ENCODE measurements around the gene GRIP2.

The GRIP2 gene

DNA sequence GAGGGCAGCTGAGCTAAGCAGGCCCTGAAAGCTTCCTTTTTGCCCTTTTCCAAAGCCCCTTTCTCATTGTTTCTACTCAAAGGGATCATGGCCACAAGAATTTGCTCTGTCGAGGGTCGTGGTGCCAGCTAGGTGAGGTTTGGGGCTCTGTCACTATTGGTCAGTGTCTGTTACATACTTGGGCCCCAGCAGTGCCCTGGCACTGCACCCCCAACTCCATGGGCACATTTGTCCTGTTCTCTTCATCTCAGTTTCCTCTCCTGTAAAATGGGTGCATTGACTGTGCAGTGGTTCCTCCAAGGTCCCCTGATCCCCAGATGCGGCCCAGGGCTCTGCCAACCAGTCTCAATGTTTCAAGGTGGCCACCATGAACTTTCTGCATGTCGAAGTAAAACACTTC is 75.6 kb downstream of the GRIP2 start:
- DNase-seq, result no peak

DNA sequence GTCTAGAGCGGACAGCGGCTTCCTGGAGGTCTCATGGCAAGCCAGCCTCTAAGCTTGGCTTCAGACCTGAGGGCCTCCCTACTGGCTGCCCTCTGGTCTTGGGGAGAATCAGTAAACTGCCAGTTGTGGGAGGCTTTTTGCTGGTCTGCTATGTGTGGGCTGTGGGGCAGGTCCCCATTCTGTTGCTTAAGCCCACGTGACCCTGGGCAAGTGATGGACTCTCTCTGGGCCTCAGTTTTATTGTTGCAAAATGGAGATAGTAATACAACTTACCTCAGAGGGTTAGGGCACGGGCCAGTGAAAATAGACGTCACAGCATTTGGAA is 76.0 kb downstream of the GRIP2 start:
- DNase-seq, result no peak

DNA sequence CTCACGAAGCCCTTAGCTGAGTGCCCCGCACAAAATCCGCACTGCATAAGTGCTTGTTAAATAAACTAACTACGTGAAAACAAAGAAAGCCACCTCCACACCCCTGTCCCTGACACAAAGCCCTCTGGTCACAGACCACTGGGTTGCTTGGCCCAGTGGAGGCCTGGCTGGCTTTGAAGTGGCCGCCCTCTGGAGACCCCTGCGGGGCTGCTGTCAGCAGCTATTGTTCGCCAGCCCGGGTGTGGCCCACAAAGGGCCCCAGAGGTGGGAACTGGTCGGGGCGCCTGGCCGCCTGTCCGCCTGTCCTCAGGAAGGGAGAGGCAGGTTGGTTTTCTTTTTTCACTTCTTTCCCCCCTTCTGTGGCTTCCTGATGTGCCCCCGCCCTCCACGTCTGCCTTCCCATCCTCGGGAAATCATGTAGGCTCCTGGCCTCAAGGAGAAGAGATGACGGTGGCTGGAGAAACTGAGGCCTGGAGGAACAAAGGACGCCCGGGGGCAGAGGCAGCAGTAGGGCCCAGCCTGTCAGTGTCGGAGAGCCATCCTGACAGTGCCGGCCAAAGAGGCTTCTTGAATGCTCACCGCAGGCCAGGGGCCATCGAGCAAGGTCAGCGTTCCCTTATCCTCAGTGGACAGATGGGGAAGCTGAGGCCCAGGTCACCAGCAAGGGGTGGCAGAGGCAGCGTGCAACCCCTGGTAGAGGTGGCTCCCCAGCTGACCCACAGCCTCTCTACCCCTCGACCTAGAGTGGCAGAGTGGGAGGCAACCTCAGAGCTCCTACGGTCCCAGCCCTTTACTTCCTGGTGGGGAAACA is 76.6 kb downstream of the GRIP2 start:
- DNase-seq, result no peak

DNA sequence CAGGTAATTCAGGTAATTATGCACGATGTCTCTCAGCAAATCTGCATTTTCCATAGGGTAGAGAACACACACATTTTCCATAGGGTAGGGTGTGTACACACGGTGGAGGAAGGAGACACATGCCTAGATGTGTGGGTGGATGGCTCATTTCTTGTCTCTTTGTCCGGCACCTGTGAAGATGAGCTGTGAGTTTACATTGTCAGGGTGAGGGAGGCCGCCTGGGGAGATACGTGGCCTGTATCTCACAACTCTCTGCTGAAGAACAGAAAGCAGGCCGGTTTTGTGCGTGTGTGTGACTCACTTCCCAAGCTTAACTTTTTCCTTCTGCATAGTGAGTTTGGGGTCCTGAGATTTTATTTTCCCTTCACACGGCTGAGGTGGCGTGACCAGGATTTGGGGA is 77.4 kb downstream of the GRIP2 start:
- no peak for DNase-seq

DNA sequence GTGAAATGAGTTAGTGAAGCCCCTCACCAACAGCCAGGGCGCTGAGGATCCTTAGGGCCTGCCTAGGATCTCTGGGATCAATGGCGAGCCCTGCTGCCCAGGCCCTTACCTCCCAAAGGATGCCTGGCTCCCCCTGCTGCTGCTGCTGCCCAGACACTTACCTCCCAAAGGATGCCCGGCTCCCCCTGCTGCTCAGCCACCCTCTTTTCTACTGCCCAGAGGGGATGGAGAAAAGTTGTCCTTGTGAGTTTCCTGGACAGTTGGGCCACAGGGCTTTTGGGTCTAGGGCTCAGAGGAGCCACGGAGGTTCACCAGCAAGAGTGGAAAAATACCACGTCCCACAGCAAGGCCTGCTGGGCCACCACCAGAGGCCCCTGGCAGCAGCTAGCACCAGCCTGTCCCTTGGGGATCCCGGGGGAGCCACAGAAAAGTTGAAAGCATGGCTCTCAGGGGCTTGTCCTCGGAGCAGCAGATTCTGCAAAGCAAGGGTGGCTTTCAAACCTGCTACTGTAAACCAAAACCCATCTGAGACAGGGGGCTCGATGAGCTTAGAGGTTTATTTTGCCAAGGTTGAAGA is 78.3 kb downstream of the GRIP2 start:
- peak in 7 of 14 donors; percentile 9 to 61 (median 26) for DNase-seq

DNA sequence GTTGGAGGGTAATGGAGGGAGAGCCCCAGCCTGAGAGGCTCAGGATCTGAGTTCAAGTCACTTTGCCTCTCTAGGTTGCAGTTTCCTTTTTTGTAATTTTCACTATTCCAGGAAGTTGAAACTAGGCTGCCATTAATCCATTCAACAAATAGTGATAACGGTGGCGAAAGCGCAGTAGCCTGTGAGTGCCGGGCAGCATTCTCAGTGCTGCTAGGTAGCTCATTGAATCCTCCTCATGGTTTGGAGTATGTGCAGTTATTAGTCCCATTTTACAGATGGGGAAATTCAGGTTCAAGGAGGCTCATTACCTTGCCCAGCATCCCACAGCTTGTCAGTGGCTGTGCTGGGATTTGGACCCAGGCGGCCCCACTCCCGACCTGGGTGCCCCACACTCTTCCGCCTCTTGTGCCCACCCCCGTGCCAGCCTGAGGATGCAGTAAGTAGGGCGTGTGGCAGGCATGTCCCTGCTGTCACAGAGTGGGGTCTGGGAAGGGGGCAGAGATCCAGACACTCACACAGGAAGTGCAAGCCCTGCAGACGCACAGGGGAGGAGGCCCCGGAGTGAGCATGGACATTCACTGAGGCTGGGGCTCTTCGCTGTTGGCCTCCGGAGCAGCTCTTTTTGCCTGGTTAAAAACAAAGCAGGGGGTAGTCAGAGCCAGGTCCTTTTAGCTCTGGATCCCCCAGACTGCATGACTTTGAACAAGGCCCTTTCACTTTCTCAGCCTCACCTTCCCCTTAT is 79.0 kb downstream of the GRIP2 start:
- no peak for DNase-seq

DNA sequence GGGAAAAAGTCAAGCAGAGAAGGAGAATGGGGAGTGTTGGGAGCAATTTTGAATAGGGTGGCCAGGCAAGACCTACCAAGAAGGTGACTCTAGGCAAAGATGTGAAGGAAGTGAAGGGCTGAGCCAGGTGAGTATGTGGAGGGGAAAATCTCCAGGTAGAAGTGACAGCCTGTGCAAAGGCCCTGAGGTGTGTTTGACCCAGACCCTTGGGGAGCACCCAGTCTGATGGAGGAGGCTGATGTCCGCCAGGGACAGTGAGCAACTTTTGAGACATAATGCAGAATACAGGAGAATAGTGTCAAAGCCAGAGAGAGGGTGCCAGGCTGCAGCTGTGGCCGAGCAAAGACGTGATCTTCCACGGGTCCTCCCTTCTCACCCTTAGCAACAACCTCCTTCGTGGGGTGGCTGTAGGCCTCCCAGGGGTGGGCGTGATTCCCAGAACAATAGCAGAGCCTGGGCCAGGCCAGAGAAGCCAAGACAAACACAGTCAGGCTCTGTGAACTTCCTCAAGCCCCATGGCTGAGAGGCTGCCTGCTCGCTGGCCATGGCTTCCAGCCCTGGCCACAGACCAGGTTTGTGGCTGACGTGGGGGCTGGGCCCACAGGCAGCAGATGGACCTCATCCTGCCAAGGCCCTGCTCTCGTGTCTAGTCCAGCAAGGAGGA is 79.7 kb downstream of the GRIP2 start:
- peak in 13 of 14 donors; percentile 5 to 84 (median 60) for DNase-seq

DNA sequence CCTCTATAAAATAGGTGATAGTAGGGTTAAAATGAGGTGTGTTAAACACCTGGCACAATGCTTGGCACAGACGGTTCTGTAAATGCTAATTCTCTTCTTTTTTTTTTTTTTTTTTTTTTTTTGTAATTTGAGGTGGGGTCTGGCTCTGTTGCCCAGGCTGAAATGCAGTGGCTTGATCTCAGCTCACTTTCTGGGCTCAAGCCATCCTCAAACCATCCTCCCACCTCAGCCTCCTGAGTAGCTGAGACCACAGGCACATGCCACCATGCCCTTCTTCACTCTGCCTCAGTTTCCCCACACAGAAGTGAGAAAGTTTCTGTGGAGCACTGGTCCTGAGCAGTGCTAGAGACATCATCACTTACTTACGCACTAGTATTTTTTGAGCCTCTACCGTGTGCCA is 80.4 kb downstream of the GRIP2 start:
- DNase-seq, result no peak

DNA sequence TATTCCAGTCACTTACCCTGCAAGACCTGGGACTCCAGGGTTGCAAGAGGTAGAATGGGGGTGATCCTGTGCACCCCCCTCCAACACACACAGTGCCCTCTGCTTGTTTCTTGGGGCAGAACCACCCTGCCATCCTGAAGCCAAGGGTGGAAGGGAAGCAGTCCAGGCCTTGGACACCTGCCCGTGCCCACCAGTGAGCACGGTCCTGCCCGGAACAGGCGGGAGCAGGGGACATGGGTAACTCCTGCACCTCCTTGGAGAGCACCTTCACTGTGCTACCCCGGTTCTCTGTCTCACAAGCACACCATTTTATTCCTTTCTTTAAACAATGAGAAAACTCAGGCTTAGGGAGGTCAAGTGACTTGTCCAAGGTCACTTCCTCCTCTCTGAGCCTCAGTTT is 80.8 kb downstream of the GRIP2 start:
- DNase-seq, result no peak

DNA sequence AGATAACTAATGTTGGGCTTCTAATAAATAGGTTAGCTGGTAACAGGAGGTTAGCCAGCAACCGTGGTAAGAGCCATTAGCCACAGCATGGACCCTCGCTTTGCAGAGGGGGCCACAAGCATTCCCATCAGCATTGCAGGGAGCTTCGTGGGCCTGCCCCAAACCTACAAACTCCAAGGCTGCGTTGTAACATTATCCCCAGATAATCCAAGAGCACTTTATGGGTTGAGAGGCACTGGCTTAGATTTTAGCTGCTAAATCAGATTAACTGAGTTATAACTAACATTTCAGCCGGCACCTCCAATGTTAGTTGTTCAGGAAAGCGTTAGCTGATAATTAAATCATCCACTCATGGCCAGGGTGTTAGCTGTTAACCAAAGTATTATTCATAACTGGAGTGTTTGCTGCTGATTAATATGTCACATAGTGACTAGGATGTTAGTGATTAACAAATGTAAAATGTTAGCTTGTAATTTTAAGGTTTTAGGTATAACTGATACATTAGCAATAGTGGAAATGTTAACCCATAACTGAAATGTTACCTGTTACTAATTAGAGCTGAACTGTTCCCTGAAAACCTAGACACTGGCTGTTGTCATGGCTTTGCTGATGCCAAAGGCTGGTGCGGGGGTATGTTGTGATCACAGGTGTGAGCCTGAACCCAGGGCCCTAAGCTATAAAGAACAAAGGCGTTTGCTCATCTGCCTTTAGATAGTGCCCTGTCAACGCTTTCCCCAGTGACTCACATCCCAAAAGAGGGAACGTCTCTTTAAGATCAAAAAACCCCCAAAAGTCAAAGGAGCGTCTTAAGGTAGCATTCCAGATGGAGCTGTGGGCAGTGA is 81.5 kb downstream of the GRIP2 start:
- DNase-seq, result no peak

DNA sequence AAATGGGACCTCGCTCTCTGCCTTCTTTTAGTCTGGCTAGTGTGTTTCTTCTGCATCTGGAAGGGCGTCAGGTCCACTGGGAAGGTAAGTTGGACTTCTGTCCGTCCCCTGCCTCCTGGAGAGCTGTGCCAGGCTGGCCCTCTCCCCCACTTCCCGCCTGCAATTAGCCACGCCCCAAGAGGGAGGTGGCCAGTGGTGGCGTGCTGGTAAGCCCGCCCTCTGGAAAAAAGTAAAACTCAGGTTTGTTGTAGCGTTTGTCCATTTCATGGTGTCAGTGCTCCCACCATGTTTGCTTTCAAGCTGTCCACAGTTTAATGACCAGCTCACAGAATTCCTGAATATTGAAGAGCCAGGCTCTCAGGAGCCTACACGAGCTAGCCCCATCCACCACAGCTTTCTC is 82.1 kb downstream of the GRIP2 start:
- no peak for DNase-seq

DNA sequence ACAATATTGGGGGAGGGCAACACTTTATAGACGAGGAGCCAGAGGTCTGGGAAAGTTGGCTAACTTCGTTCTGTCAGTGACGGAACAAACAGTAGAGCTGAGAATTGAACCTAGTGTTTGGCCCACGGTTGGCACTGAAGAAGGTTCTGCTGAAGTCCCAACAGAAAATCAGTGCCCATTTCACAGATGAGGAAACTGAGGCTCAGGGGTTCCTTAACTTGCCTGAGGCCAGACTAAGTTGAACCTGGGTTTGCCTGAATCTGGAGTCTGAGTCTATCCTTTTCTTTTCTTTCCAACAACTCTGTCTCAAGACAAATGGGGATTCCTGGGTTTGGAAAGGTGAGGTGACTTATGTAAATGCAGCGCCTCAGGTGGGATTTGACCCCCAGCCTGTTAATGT is 82.7 kb downstream of the GRIP2 start:
- DNase-seq, result no peak

DNA sequence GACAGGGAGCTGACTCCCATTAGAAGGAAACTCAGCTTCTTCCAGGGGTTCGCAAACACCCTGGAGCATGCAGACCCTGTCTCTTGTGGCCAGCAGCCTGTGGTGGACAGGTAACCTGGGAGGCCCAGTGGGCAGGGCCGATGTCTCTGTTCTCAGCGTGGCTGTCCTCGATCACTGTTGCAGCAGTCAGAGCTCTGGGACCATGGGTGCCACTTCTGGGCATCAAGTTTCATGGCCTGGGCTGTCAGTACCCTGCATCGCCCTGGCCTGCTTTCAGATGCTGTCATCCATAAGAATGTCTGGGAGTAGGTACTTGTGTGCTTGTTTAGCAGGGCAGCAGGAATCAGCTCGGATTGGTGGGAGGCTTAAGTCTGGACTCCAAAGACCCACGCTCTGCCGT is 83.3 kb downstream of the GRIP2 start:
- DNase-seq, result no peak

DNA sequence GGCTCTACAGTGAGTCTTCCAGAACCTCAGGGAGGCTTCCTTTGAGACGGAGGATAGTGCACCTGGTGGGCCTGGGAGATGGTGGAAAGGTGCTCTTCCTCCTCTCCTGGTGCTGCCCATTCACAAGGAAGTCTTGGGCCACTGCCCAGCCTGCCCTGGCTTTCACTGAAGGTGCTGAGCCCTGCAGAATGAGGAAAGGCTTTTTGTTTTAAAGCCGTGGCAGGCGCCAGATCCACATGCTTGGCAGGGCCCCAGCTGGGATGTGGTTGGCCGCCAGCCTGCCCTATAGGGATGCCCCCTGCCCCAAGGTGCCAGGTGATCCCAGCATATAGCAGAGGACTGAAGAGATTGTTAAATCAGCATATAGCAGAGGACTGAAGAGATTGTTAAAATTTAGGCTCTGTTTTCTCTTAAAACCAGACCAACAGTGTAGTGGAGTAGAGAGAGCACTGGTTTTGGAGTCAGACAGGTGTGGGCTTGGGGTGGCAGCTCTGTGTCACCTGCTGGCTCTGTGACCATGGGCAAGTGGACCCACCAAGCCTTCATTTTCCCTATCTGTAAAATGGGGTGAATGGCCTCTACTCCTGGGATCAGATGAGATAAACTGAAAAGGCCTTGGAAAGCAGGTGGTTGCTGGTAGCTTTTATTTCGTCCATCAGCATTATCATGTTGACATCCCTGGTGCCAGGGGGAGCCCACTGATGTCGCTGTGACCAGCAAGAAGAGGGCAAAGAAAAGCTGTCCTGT is 84.4 kb downstream of the GRIP2 start:
- DNase-seq, result peak in 1 of 14 donors; percentile 10

DNA sequence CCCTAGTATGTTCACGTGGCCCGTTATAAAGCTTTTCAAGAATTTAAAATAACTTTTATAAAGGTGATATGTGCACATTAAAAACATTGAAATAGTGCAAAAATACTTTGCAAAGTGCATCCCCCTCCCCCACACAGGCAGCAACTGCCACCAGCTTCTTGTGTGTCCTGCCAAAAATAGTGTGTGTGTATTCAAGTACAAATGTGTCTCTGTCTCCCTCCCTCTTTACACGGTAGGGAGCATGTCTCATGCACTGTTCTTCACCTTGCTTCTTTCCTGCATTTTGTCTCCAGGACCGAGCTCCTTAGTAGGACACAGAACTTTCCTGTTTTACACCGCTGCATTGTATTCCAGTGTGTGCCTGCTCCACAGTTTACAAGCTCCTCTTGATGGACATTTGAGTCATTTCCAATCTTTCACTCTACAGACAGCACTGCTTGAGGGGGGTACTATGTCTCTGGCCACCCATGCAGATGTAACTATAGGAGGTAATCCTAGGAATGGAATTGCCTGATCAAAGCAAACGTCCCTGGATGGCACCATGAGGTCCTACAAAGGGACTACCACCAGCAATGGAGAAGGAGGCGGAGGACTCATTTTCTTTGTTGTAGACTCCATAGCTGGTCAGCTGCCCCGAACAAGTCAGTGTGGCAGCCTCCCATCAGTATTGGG is 85.4 kb downstream of the GRIP2 start:
- no peak for DNase-seq

DNA sequence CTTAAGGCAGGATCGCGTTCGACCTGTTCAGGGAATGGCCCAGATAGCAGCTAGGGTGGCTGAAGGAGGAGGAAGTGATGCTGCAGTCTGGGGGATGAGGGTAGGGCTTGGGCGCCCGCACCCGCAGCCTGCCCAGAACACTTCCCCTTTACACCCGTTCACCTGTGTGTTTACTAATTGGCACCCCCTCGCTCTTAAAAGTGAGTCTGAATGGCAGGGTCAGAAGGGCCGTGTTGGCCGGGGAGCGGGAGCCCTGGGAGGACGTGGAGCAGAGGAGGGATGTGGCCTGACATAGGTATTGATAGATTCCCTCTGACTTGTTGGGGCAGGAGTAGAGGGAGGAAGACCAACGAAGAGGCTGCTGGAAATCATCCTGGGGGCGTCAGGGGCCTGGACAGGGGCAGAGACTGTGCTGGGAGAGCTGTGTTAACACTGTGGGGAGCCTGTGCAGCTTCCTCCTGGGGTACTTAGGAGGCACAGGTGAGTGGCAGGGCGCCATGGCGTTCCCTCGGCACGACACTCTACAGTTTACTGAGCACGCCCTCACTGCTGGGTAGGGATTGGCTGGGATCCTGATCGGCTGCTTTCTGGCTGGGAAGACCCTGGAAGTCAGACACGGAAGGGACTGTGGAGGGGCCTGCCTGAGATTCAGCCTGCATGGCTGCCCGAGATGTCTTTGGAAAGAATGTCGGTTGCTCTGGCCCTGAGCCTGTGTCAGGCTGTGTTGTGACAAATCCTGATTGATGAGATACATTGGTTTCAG is 86.1 kb downstream of the GRIP2 start:
- peak in 1 of 14 donors; percentile 36 for DNase-seq

DNA sequence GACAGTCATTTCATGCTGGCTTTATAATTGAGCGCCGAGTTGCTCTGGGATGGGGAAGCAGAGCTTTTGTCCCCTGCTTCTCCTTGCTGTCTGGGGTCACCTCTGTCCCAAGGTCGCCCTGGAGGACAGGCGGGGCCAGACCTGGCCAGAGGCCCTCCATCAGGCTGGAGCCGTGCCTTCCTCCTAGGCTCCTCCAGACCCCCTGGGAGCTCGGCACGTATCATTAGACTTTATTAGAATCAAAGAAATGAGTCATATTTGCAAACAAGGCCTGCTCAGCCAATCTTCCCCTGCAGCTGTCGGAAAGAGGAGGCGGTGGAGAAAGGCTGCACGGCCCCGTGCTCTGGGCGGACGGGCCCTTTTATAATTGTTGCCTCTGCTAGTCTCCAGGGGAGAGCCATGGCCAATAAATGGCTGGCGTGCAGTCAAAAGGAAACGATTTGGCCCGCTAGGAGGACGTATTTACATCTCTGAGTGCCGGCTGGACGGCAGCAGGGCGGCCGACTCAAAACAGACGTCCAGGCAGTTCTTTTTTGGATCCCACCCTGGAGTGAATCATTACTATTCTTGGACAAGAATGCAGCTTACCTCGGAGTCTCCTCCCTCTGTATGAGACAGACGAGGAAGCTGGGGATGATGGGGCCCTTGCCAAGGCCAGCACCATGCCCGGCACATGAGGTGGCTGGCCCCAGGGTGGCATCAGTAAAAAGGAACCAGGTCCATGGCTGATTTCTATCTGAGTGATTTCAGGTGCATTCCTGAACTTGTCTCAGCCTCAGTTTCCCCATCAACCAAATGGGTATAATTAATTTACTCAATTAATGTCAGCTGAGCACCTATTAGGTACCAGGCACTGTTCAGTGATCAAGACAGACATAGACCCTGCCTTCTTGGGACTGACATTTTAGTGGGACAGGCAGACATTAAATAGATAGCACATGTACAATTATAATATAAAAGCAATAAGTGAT is 87.1 kb downstream of the GRIP2 start:
- peak in 13 of 14 donors; percentile 14 to 82 (median 59) for DNase-seq

DNA sequence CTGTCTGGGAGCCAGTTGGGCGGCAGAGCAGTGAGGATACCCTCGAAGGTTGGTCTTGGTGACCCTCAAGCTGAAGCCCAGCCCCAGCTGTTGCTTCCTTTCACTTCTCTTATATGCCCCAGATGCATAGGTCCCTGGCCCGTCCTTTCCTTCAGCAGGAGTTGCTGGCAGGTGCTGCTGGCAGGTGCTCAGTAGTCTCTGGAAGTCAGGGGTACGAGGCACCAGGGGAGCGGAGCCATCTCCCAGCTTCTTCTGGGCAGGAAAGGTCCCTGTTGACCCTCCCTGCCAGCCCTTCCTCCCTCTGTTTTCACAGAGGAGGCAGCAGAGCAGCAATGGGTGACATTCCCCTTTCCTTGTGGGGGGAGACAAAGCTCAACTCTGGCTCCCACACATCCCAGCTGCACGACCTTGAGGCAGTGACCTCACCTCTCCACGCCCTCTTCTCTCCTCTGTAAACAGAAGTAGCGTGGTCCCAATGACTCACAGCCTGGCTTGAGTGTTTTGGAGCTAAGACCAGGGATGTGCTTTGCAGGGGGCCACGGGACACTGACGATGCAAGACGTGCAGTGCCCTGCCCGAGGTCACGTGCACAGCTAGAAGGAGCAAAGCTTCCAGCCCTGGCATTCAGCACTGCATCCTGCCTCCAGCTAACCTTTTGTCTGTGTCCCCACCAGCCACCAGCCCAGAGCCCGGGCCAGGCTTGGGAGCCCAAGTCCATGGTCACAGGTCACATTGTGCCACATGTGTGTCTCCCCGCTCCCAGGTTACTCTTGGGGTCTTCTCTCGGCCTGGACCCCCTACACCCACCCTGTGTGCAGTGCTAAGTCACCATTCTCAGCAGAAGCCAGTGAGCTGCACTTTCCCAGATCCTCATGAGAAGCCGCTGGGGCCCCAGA is 88.0 kb downstream of the GRIP2 start:
- peak in 6 of 14 donors; percentile 37 to 76 (median 52) for DNase-seq

Measured in C1 segment of cervical spinal cord (tissue), 14 donors.